HG03159 (cell line): Measurements from ENCODE around the gene DNAJB5.

Experiments
- ATAC-seq: cut with Tn5 transposase; IDR thresholded peaks from one replicate; pipeline ENCODE4 v1.9.1; 2021; ENCODE audit warnings: mild to moderate bottlenecking, moderate library complexity; ENCODE audit not compliant: unreplicated experiment

The DNAJB5 gene

DNA sequence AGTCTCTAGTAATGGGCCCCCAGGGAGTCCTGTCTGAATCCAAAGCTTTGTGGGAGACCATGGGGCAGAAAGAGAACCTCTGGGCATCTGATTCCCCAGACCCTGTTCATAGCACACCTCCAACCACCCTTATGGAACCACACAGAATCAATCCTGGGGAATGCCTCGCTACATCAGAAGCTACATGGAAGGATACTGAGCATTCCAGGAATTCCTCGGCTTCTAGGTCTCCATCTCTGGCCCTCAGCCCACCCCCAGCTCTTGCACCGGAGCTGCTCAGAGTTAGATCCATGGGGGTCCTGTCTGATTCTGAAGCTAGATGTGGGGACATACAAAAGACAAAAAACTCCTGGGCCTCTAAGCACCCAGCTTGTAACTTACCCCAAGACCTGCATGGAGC is 54.5 kb downstream of the DNAJB5 start:
- no peak for ATAC-seq
